ENCODE data around the gene SCUBE1. TPM values are rescaled to one million over a fixed set of nuclear protein-coding genes. Genes with fewer than 3 reads are reported as not detected.

SCUBE1 gene
- total RNA-seq, 1 donor from 2014 or later: 0.91 TPM

- Mint-ChIP-seq H3K9me3 (ENCODE audit: unreplicated experiment) (no peaks in the 10 kb centered on the region), H3K4me3 (ENCODE audit: unreplicated experiment) (no peak overlapping the region), H3K36me3 (ENCODE audit: unreplicated experiment) (no peaks in the 10 kb centered on the region), H3K4me1 (ENCODE audit: unreplicated experiment) (no peaks in the 10 kb centered on the region), H3K27ac (ENCODE audit: unreplicated experiment) (no peak overlapping the region), H3K27me3 (ENCODE audit: unreplicated experiment) (peaks cover 33% of the 10 kb centered on the region)
- TF ChIP-seq CTCF (IDR thresholded peaks at IDR 0.05): no peak
- DNase-seq (ENCODE audit: extremely low spot score, unreplicated experiment): no peak
Measured at GRCh38 chr22:43389227-43389836, 46.2 kb upstream of the SCUBE1 start.

GRCh38 chr22:43388420-43388851 lies 45.3 kb upstream of the SCUBE1 start:
- no peak overlapping the region for H3K27ac Mint-ChIP-seq (ENCODE audit: unreplicated experiment)
- DNase-seq (ENCODE audit: extremely low spot score, unreplicated experiment): peak; percentile 93
- peak; percentile 97 for TF ChIP-seq CTCF (IDR thresholded peaks at IDR 0.05)
- no peaks in the 10 kb centered on the region for H3K36me3 Mint-ChIP-seq (ENCODE audit: unreplicated experiment)
- peaks cover 37% of the 10 kb centered on the region for H3K27me3 Mint-ChIP-seq (ENCODE audit: unreplicated experiment)
- H3K9me3 Mint-ChIP-seq (ENCODE audit: unreplicated experiment): no peaks in the 10 kb centered on the region
- no peaks in the 10 kb centered on the region for H3K4me1 Mint-ChIP-seq (ENCODE audit: unreplicated experiment)
- no peak overlapping the region for H3K4me3 Mint-ChIP-seq (ENCODE audit: unreplicated experiment)

GRCh38 chr22:43387815-43388214 lies 44.6 kb upstream of the SCUBE1 start:
- no peaks in the 10 kb centered on the region for H3K36me3 Mint-ChIP-seq (ENCODE audit: unreplicated experiment)

GRCh38 chr22:43385770-43386641 lies 42.8 kb upstream of the SCUBE1 start:
- peak; percentile 93 for DNase-seq (ENCODE audit: extremely low spot score, unreplicated experiment)
- H3K4me3 Mint-ChIP-seq (ENCODE audit: unreplicated experiment): no peak overlapping the region
- H3K36me3 Mint-ChIP-seq (ENCODE audit: unreplicated experiment): no peaks in the 10 kb centered on the region
- no peaks in the 10 kb centered on the region for H3K4me1 Mint-ChIP-seq (ENCODE audit: unreplicated experiment)
- peaks cover 48% of the 10 kb centered on the region for H3K27me3 Mint-ChIP-seq (ENCODE audit: unreplicated experiment)
- H3K9me3 Mint-ChIP-seq (ENCODE audit: unreplicated experiment): no peaks in the 10 kb centered on the region
- TF ChIP-seq CTCF (IDR thresholded peaks at IDR 0.05): peak; percentile 95
- no peak overlapping the region for H3K27ac Mint-ChIP-seq (ENCODE audit: unreplicated experiment)

More at GRCh38 chr22:43387815-43388214, 44.6 kb upstream of the SCUBE1 start:
- no peak for DNase-seq (ENCODE audit: extremely low spot score, unreplicated experiment)
- Mint-ChIP-seq H3K9me3 (ENCODE audit: unreplicated experiment) (no peaks in the 10 kb centered on the region), H3K27ac (ENCODE audit: unreplicated experiment) (no peak overlapping the region), H3K4me1 (ENCODE audit: unreplicated experiment) (no peaks in the 10 kb centered on the region), H3K4me3 (ENCODE audit: unreplicated experiment) (no peak overlapping the region), H3K27me3 (ENCODE audit: unreplicated experiment) (peaks cover 38% of the 10 kb centered on the region)
- TF ChIP-seq CTCF (IDR thresholded peaks at IDR 0.05): no peak

GRCh38 chr22:43384863-43385262 lies 41.7 kb upstream of the SCUBE1 start:
- Mint-ChIP-seq H3K4me3 (ENCODE audit: unreplicated experiment) (no peak overlapping the region), H3K36me3 (ENCODE audit: unreplicated experiment) (no peaks in the 10 kb centered on the region), H3K27me3 (ENCODE audit: unreplicated experiment) (peaks cover 57% of the 10 kb centered on the region), H3K9me3 (ENCODE audit: unreplicated experiment) (no peaks in the 10 kb centered on the region), H3K27ac (ENCODE audit: unreplicated experiment) (no peak overlapping the region), H3K4me1 (ENCODE audit: unreplicated experiment) (no peaks in the 10 kb centered on the region)
- DNase-seq (ENCODE audit: extremely low spot score, unreplicated experiment): no peak
- no peak for TF ChIP-seq CTCF (IDR thresholded peaks at IDR 0.05)
